Right lobe of liver (tissue), 6 donors: ENCODE measurements around the gene MCOLN2. TPM values are rescaled to one million over a fixed set of nuclear protein-coding genes. Genes with fewer than 3 reads are reported as not detected.

ENCODE experiments used
- ATAC-seq, 4 donors: fragments of 200-7000 bp; cut with Tn5 transposase; one replicate each; pipeline ENCODE4 v1.9.1; 2020; ENCODE audit warnings: mild to moderate bottlenecking in 4 of 4, moderate library complexity in 4 of 4
- DNase-seq, 3 donors: peaks; one replicate each; pipeline ENCODE4 v3.0.0-alpha.2; 2020
- H3K27ac ChIP-seq, 3 donors: fragments of 200-600 bp; one replicate each; pipeline ENCODE4 v1.8.0; 2022
- H3K27me3 ChIP-seq, 2 donors: fragments of 200-600 bp; one replicate each; pipeline ENCODE4 v1.8.0; 2022
- H3K36me3 ChIP-seq, 4 donors: fragments of 200-600 bp; sonication (generic) in 1 of 4; one replicate each; pipeline versions ENCODE4 v1.5.1 to v1.8.0; 2017 to 2022; ENCODE audit warnings: control low read depth in 1 of 4
- H3K4me1 ChIP-seq, 4 donors: fragments of 200-600 bp; sonication (generic) in 1 of 4; one replicate each; pipeline versions ENCODE4 v1.5.1 to v1.8.0; 2017 to 2022; ENCODE audit warnings: control low read depth in 1 of 4
- H3K4me3 ChIP-seq, 3 donors: fragments of 200-600 bp; one replicate each; pipeline ENCODE4 v1.8.0; 2022
- H3K9me3 ChIP-seq, 4 donors: fragments of 200-600 bp; sonication (generic) in 1 of 4; one replicate each; pipeline versions ENCODE4 v1.5.1 to v1.8.0; 2017 to 2022; ENCODE audit warnings: control low read depth in 1 of 4
- CTCF ChIP-seq, 4 donors: fragments of 200-600 bp in 3 of 4; fragments of 450-650 bp in 1 of 4; IDR thresholded peaks; one replicate each; pipeline versions ENCODE4 v1.5.1 to v1.8.0; 2016 to 2022; ENCODE audit warnings: antibody characterized with exemption in 4 of 4, mild to moderate bottlenecking in 2 of 4
- POLR2A ChIP-seq: fragments of 450-650 bp; IDR thresholded peaks from one replicate; pipeline ENCODE4 v1.6.1; 2017; ENCODE audit warnings: antibody characterized with exemption, mild to moderate bottlenecking
- WGBS: methylation state at CpG from one replicate; pipeline ENCODE4 v1.1.6; 2018; ENCODE audit warnings: low coverage, low lambda C conversion rate; ENCODE audit not compliant: insufficient coverage; ENCODE audit errors: missing lambda C conversion rate; 5-methylcytosine and 5-hydroxymethylcytosine counted together
- intact Hi-C, 2 donors: fragments of 100-400 bp; cut with DNase I; formaldehyde crosslinking; loops; one replicate each; pipeline versions ENCODE4 v1.11.2 to v1.14.1; 2022
- total RNA-seq, 6 experiments: library from RNA; depleted of rRNA in 2 of 6; stranded (reverse); fragments of >200 nt in 2 of 6; fragmentation: NEBNext Ultra II Directional in 3 of 6; extraction: Animal tissue kit (Norgen Biotek cat#: 25700) in 3 of 6; gene quantifications; one replicate each; pipeline versions ENCODE4 v1.1.0 to v1.2.4, GENCODE V29; 2016 to 2023
- donor health status: DM: no; HTN: yes; CAD: no.
- donor health status: DM: no; HTN: no; CAD: no.
- donor health status: DM: no; HTN: no; CAD: no.
- donor health status: DM: no; HTN: yes; CAD: no.
- donor health status: DM: no; HTN: yes; CAD: no.

The MCOLN2 gene
- total RNA-seq, 6 experiments from 2014 or later, result 0.09 to 0.19 TPM; not detected in 4

- 2% methylated on average over 6 of the region's 6 CpGs for WGBS
- no peaks in the 10 kb centered on the region for H3K27me3 ChIP-seq
- peak overlapping the region; percentile 34 to 54 (median 47) for H3K4me3 ChIP-seq
- no peaks in the 10 kb centered on the region for H3K4me1 ChIP-seq
- no peak for TF ChIP-seq POLR2A
- peak; percentile 90 to 91 (median 90) for TF ChIP-seq CTCF (IDR thresholded peaks at IDR 0.05)
- ATAC-seq, result peak; percentile 98 to 99 (median 99)
- DNase-seq, result peak in 2 of 3 donors; percentile 35 to 76
- intact Hi-C loops, result loop anchor here (10.0 kb wide), 1 partner anchor 310 kb away; the partner anchor contains the start of gene C1orf52 (in 2 of the 2)
- H3K36me3 ChIP-seq, result no peaks in the 10 kb centered on the region
- no peaks in the 10 kb centered on the region for H3K9me3 ChIP-seq
- peak overlapping the region; percentile 56 to 81 (median 63) for H3K27ac ChIP-seq
Measured at GRCh38 chr1:84944767-84945486, 52.0 kb downstream of the MCOLN2 start.

GRCh38 chr1:84941843-84942242, 55.1 kb downstream of the MCOLN2 start:
- DNase-seq, result no peak

GRCh38 chr1:84940481-84940880, 56.4 kb downstream of the MCOLN2 start:
- intact Hi-C loops, result loop anchor here (10.0 kb wide), 1 partner anchor 314 kb away; the partner anchor contains the start of gene C1orf52 (in 2 of the 2)
- WGBS, result 81% methylated on average over 4 of the region's 4 CpGs

More at GRCh38 chr1:84941843-84942242, 55.1 kb downstream of the MCOLN2 start:
- Histone ChIP-seq H3K36me3 (no peaks in the 10 kb centered on the region), H3K27me3 (no peaks in the 10 kb centered on the region), H3K27ac (no peak overlapping the region), H3K9me3 (no peaks in the 10 kb centered on the region), H3K4me1 (no peaks in the 10 kb centered on the region), H3K4me3 (no peak overlapping the region)
- 57% methylated on average over 1 of the region's 1 CpG for WGBS
- TF ChIP-seq CTCF (IDR thresholded peaks at IDR 0.05), result no peak
- TF ChIP-seq POLR2A, result no peak
- ATAC-seq, result no peak
- intact Hi-C loops, result loop anchor here (10.0 kb wide), 1 partner anchor 313 kb away; the partner anchor contains the start of gene C1orf52 (in 2 of the 2)

GRCh38 chr1:84939761-84940160, 57.2 kb downstream of the MCOLN2 start:
- H3K36me3 ChIP-seq, result no peaks in the 10 kb centered on the region
- H3K9me3 ChIP-seq, result no peaks in the 10 kb centered on the region
- no peak for DNase-seq
- H3K4me3 ChIP-seq, result no peak overlapping the region
- no peak overlapping the region for H3K27ac ChIP-seq
- no peaks in the 10 kb centered on the region for H3K4me1 ChIP-seq
- 80% methylated on average over 10 of the region's 11 CpGs for WGBS
- intact Hi-C loops, result loop anchor here (10.0 kb wide), 2 partner anchors 165 to 315 kb away; partner anchors contain the start of gene C1orf52 (in 2 of the 2)
- ATAC-seq, result no peak
- no peaks in the 10 kb centered on the region for H3K27me3 ChIP-seq
- no peak for TF ChIP-seq POLR2A
- no peak for TF ChIP-seq CTCF (IDR thresholded peaks at IDR 0.05)

More at GRCh38 chr1:84940481-84940880, 56.4 kb downstream of the MCOLN2 start:
- no peak for ATAC-seq
- no peak for TF ChIP-seq CTCF (IDR thresholded peaks at IDR 0.05)
- TF ChIP-seq POLR2A, result no peak
- no peaks in the 10 kb centered on the region for H3K27me3 ChIP-seq
- no peaks in the 10 kb centered on the region for H3K4me1 ChIP-seq
- H3K27ac ChIP-seq, result no peak overlapping the region
- no peak for DNase-seq
- no peaks in the 10 kb centered on the region for H3K9me3 ChIP-seq
- no peaks in the 10 kb centered on the region for H3K36me3 ChIP-seq
- no peak overlapping the region for H3K4me3 ChIP-seq
